Subcutaneous adipose tissue (tissue), 4 donors: ENCODE results near the gene FOSL2. TPM values are rescaled to one million over a fixed set of nuclear protein-coding genes. Genes with fewer than 3 reads are reported as not detected.

Experiments
- CTCF ChIP-seq: fragments of 450-650 bp; IDR thresholded peaks from one replicate; pipeline ENCODE4 v1.5.1; 2016; ENCODE audit warnings: low read depth, mild to moderate bottlenecking, control low read depth, antibody characterized with exemption, moderate library complexity
- total RNA-seq, 4 donors: library from RNA; depleted of rRNA; stranded (reverse); fragments of >200 nt; gene quantifications; one replicate each; pipeline ENCODE4 v1.1.0, GENCODE V29; 2016

FOSL2 gene
- total RNA-seq, 4 donors from 2014 or later = 69.7 to 137 (median 110) TPM

DNA sequence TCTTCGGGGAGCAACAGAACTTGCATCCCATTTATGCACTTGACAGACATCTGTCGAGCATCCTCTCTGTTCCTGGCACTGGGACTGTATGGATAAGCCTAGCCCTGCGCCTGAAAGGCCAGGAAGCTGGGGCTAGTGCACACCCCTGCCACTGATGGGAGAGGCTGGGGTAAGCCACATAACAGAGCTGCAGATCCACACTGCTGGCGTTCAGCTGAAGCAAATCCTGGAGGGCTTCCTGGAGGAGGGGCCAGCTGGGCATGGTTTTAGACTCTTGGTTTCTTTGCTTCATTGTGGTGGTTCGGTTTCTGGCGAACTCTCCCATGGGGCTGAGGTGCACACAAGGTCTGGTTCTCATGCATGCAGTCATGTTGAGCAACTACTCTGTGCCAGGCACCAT lies 45.5 kb upstream of the FOSL2 start:
- TF ChIP-seq CTCF = no peak

GRCh38 chr2:28347596-28347995 lies 45.1 kb upstream of the FOSL2 start:
- no peak for TF ChIP-seq CTCF

GRCh38 chr2:28348149-28348567 lies 44.5 kb upstream of the FOSL2 start:
- TF ChIP-seq CTCF = no peak

GRCh38 chr2:28348921-28349320 lies 43.7 kb upstream of the FOSL2 start:
- TF ChIP-seq CTCF = no peak

DNA sequence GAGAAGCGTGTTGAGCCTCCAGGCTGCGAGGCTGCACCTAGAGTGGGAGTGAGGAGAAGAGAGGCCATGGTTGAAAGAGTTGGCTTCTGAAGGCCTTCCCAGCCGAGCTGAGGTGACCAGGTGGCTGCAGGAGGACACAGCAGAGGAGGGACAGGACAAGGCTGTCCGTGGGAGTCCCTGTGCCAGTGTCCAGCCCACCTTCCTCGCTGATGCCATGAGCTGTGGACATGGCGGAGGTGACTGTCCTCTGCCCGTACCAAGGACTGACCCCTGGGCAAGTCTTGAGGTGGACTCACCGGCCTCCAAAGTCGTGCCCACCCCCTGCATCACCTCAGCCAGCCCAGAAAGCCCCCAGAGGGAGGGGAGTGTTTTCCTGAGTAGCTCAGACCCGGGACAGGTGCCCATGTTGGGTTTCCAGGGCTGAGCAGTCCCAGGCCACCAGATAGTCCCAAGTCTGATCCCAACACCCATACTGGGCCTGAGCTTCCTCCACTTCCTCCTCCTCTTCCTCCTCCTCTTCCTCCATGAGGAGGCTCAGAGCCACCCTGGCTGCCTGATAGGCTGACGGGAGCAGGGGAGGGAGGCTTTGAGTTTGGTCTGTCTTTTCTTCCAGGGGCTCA lies 43.0 kb upstream of the FOSL2 start:
- TF ChIP-seq CTCF = no peak

DNA sequence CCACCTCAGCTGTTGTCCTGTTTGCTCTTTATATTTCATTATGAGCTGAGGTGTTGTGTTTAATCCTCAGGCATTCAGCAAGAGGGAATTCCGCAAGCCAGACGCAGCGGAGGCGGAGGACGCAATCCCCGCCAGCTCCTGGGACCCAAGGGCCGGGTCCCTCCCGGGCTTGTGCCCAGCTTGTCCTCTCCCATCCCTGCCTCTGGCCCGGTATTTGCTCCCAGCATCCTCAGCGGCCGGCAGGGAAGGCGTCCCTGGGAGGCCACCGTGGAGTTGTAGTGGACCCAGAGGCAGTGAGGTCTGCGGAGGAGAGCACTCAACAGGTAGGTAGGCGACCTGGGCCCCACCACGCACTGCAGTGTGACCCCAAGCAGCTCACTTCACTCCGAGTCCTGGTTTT lies 42.5 kb upstream of the FOSL2 start:
- no peak for TF ChIP-seq CTCF

GRCh38 chr2:28350791-28351285 lies 41.8 kb upstream of the FOSL2 start:
- no peak for TF ChIP-seq CTCF
